ENCODE data around the gene SLC7A6. TPM values are rescaled to one million over a fixed set of nuclear protein-coding genes. Genes with fewer than 3 reads are reported as not detected.

SLC7A6 gene
- total RNA-seq, 2 donors from 2014 or later, result 43.6 to 47.2 TPM

GRCh38 chr16:68246666-68247065 lies 17.7 kb upstream of the SLC7A6 start:
- no peak for DNase-seq
- Histone ChIP-seq H3K9ac (ENCODE audit: extremely low read depth, low read length, poor library complexity, severe bottlenecking) (no peak overlapping the region), H3K27ac (ENCODE audit: low read depth, low read length) (no peak overlapping the region), H3K4me1 (ENCODE audit: control insufficient read depth, insufficient read depth, low read length) (peaks cover 3% of the 10 kb centered on the region), H3K9me3 (ENCODE audit: control insufficient read depth, low read length) (no peaks in the 10 kb centered on the region), H3K27me3 (ENCODE audit: control insufficient read depth, insufficient read depth, low read length, poor library complexity, severe bottlenecking) (peaks cover 9% of the 10 kb centered on the region), H3K36me3 (ENCODE audit: control insufficient read depth, insufficient read depth, low read length) (no peaks in the 10 kb centered on the region), H3K4me3 (ENCODE audit: low read length) (no peak overlapping the region)
- H3K9me3 Mint-ChIP-seq, result no peaks in the 10 kb centered on the region
- H3K27ac Mint-ChIP-seq, result no peak overlapping the region
- H3K27me3 Mint-ChIP-seq (ENCODE audit: insufficient read depth), result peaks cover 33% of the 10 kb centered on the region
- peaks cover 15% of the 10 kb centered on the region for H3K36me3 Mint-ChIP-seq (ENCODE audit: low read depth)
- TF ChIP-seq CTCF (conservative IDR thresholded peaks at IDR 0.05), result no peak
- H3K4me1 Mint-ChIP-seq, result peaks cover 4% of the 10 kb centered on the region
- peak overlapping the region; percentile 77 for H3K4me3 Mint-ChIP-seq
- WGBS, 2 experiments (ENCODE audit: insufficient coverage in 1 of 2, insufficient read length in 1 of 2), result 95 to 100% methylated on average over 5 of the region's 5 CpGs

GRCh38 chr16:68247400-68247799 lies 16.9 kb upstream of the SLC7A6 start:
- H3K4me3 Mint-ChIP-seq, result no peak overlapping the region
- H3K27ac Mint-ChIP-seq, result no peak overlapping the region
- DNase-seq, result no peak
- no peaks in the 10 kb centered on the region for H3K9me3 Mint-ChIP-seq
- H3K4me3 ChIP-seq (ENCODE audit: low read length), result no peak overlapping the region
- H3K27ac ChIP-seq (ENCODE audit: low read depth, low read length), result no peak overlapping the region
- 87 to 91% methylated on average over 2 to 4 of the region's 4 CpGs for WGBS, 2 experiments (ENCODE audit: insufficient coverage in 1 of 2, insufficient read length in 1 of 2)
- H3K4me1 Mint-ChIP-seq, result peaks cover 4% of the 10 kb centered on the region
- peaks cover 9% of the 10 kb centered on the region for H3K27me3 ChIP-seq (ENCODE audit: control insufficient read depth, insufficient read depth, low read length, poor library complexity, severe bottlenecking)
- peaks cover 33% of the 10 kb centered on the region for H3K27me3 Mint-ChIP-seq (ENCODE audit: insufficient read depth)
- peaks cover 17% of the 10 kb centered on the region for H3K36me3 Mint-ChIP-seq (ENCODE audit: low read depth)
- H3K9me3 ChIP-seq (ENCODE audit: control insufficient read depth, low read length), result no peaks in the 10 kb centered on the region
- H3K4me1 ChIP-seq (ENCODE audit: control insufficient read depth, insufficient read depth, low read length), result peaks cover 3% of the 10 kb centered on the region
- no peak for TF ChIP-seq CTCF (conservative IDR thresholded peaks at IDR 0.05)
- no peaks in the 10 kb centered on the region for H3K36me3 ChIP-seq (ENCODE audit: control insufficient read depth, insufficient read depth, low read length)
- no peak overlapping the region for H3K9ac ChIP-seq (ENCODE audit: extremely low read depth, low read length, poor library complexity, severe bottlenecking)

GRCh38 chr16:68247932-68248331 lies 16.4 kb upstream of the SLC7A6 start:
- H3K27me3 ChIP-seq (ENCODE audit: control insufficient read depth, insufficient read depth, low read length, poor library complexity, severe bottlenecking), result peaks cover 9% of the 10 kb centered on the region
- H3K4me1 Mint-ChIP-seq, result peaks cover 4% of the 10 kb centered on the region
- no peaks in the 10 kb centered on the region for H3K9me3 Mint-ChIP-seq
- peaks cover 17% of the 10 kb centered on the region for H3K36me3 Mint-ChIP-seq (ENCODE audit: low read depth)
- no peaks in the 10 kb centered on the region for H3K9me3 ChIP-seq (ENCODE audit: control insufficient read depth, low read length)
- H3K4me3 ChIP-seq (ENCODE audit: low read length), result no peak overlapping the region
- no peaks in the 10 kb centered on the region for H3K36me3 ChIP-seq (ENCODE audit: control insufficient read depth, insufficient read depth, low read length)
- DNase-seq, result no peak
- H3K4me3 Mint-ChIP-seq, result no peak overlapping the region
- no peak for TF ChIP-seq CTCF (conservative IDR thresholded peaks at IDR 0.05)
- WGBS, 2 experiments (ENCODE audit: insufficient coverage in 1 of 2, insufficient read length in 1 of 2), result 88 to 95% methylated on average over 3 of the region's 4 CpGs
- peaks cover 30% of the 10 kb centered on the region for H3K27me3 Mint-ChIP-seq (ENCODE audit: insufficient read depth)
- no peak overlapping the region for H3K9ac ChIP-seq (ENCODE audit: extremely low read depth, low read length, poor library complexity, severe bottlenecking)
- H3K27ac ChIP-seq (ENCODE audit: low read depth, low read length), result no peak overlapping the region
- peaks cover 3% of the 10 kb centered on the region for H3K4me1 ChIP-seq (ENCODE audit: control insufficient read depth, insufficient read depth, low read length)
- no peak overlapping the region for H3K27ac Mint-ChIP-seq
